ENCODE data around the gene NEAT1. TPM values are rescaled to one million over a fixed set of nuclear protein-coding genes. Genes with fewer than 3 reads are reported as not detected.

The NEAT1 gene
- total and polyA plus RNA-seq, 9 of the 15 experiments (the other 6 are each of a cell fraction or from before 2014, with no cell fraction given) = 20.1 to 389 (median 62.8) TPM

- peak overlapping the region; percentile 70 for H2AFZ ChIP-seq (ENCODE audit: low read depth, low read length)
- WGBS (ENCODE audit: insufficient coverage, low coverage, missing lambda C conversion rate) = 9% methylated on average over 11 of the region's 11 CpGs
- DNase-seq (ENCODE audit: extremely low read depth in 1 of 4, low spot score in 3 of 4) (peak in 1 of 4 experiments; percentile 74), FAIRE-seq (peak; percentile 76), ATAC-seq (peak; percentile 37)
- intact Hi-C loops (cut with micrococcal nuclease) = no loop called here
- H3K9me3 ChIP-seq (replicated peaks; ENCODE audit: control insufficient read depth, insufficient read depth, low read depth, low read length) = no peaks in the 10 kb centered on the region
- H3K79me2 ChIP-seq (ENCODE audit: control insufficient read depth, insufficient read depth, low read length) = peaks cover 62% of the 10 kb centered on the region
- peaks cover 9% of the 10 kb centered on the region; the same call in 1 of the 3 replicates for H3K36me3 ChIP-seq (ENCODE audit: control insufficient read depth, insufficient read depth, low read length)
- no peaks in the 10 kb centered on the region for H4K20me1 ChIP-seq (replicated peaks; ENCODE audit: control insufficient read depth, insufficient read depth, low read length)
- no peaks in the 10 kb centered on the region for H3K27me3 ChIP-seq (ENCODE audit: control insufficient read depth in 2 of 2, insufficient read depth in 2 of 2, low read length in 2 of 2)
- H3K4me3 ChIP-seq = peak overlapping the region; percentile 93
- H3K27ac ChIP-seq (ENCODE audit: extremely low read depth, low read depth, low read length) = peak overlapping the region; percentile 99
- H3K9me1 ChIP-seq (ENCODE audit: control insufficient read depth, insufficient read depth, low read length) = no peaks in the 10 kb centered on the region
- ChIA-PET CTCF (ENCODE audit: low intra/inter-chr PET ratio) (no interaction called here), POLR2A (interaction anchor here (0.6 to 26.0 kb wide), 15 partner anchors 10 to 483 kb away, joined by 3 to 2118 read pairs (median 4); partner anchors contain the start of genes MALAT1 and NEAT1)
- peaks cover 39 to 62% of the 10 kb centered on the region in 2 experiments for H3K4me1 ChIP-seq (replicated peaks in 1 of 2; ENCODE audit: control insufficient read depth in 2 of 2, insufficient read depth in 2 of 2, low read length in 2 of 2)
- peak overlapping the region; percentile 98 for H3K4me2 ChIP-seq (ENCODE audit: insufficient read depth, low read length)
- H3K9ac ChIP-seq (ENCODE audit: insufficient read depth in 1 of 2, low read depth in 2 of 2, low read length in 2 of 2) = peak overlapping the region; percentile 90 to 100
- TSS peak; percentile 83 for BruUV-seq (replicated peaks)
- in situ Hi-C loops (cut with MboI) = no loop called here
- no peak for TF ChIP-seq MLX (CRISPR knock-in tag; conservative IDR thresholded peaks at IDR 0.05)
- no peak for TF ChIP-seq HMG20A (CRISPR knock-in tag; conservative IDR thresholded peaks at IDR 0.05)
- no peak for TF ChIP-seq ZNF324 (CRISPR knock-in tag; IDR thresholded peaks at IDR 0.05)
- TF ChIP-seq ZNF77 (CRISPR knock-in tag; IDR thresholded peaks at IDR 0.05) = no peak
- TF ChIP-seq ZKSCAN8 (CRISPR knock-in tag; IDR thresholded peaks at IDR 0.05) = 0 out of 2 replicates have a peak, but pooled peaks have one; percentile 78
- TF ChIP-seq MTA2 (IDR thresholded peaks at IDR 0.05; ENCODE audit: low read depth) = no peak
- peak; percentile 96 for TF ChIP-seq ZFP36 (IDR thresholded peaks at IDR 0.05; ENCODE audit: low read depth, low read length, partially characterized antibody)
- TF ChIP-seq ZNF274 (IDR thresholded peaks at IDR 0.05; ENCODE audit: borderline replicate concordance, low read depth, low read length) = no peak
- 0 out of 2 replicates have a peak, but pooled peaks have one; percentile 14 for TF ChIP-seq JUND (IDR thresholded peaks at IDR 0.05; ENCODE audit: borderline replicate concordance, low read depth, low read length)
- TF ChIP-seq JUND (tag; IDR thresholded peaks at IDR 0.05; ENCODE audit: borderline replicate concordance, low read depth, low read length) = no peak; the same call in 2 of the 3 replicates
- no peak for TF ChIP-seq CBFA2T2 (conservative IDR thresholded peaks at IDR 0.05)
- TF ChIP-seq, protein P1, sequence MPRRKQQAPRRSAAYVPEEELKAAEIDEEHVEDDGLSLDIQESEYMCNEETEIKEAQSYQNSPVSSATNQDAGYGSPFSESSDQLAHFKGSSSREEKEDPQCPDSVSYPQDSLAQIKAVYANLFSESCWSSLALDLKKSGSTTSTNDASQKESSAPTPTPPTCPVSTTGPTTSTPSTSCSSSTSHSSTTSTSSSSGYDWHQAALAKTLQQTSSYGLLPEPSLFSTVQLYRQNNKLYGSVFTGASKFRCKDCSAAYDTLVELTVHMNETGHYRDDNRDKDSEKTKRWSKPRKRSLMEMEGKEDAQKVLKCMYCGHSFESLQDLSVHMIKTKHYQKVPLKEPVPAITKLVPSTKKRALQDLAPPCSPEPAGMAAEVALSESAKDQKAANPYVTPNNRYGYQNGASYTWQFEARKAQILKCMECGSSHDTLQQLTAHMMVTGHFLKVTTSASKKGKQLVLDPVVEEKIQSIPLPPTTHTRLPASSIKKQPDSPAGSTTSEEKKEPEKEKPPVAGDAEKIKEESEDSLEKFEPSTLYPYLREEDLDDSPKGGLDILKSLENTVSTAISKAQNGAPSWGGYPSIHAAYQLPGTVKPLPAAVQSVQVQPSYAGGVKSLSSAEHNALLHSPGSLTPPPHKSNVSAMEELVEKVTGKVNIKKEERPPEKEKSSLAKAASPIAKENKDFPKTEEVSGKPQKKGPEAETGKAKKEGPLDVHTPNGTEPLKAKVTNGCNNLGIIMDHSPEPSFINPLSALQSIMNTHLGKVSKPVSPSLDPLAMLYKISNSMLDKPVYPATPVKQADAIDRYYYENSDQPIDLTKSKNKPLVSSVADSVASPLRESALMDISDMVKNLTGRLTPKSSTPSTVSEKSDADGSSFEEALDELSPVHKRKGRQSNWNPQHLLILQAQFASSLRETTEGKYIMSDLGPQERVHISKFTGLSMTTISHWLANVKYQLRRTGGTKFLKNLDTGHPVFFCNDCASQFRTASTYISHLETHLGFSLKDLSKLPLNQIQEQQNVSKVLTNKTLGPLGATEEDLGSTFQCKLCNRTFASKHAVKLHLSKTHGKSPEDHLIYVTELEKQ (CRISPR knock-in tag; IDR thresholded peaks at IDR 0.05) = no peak
- TF ChIP-seq MCM2 (IDR thresholded peaks at IDR 0.05; ENCODE audit: low read depth) = no peak
- no peak for TF ChIP-seq DACH1 (IDR thresholded peaks at IDR 0.05; ENCODE audit: partially characterized antibody)
- TF ChIP-seq, protein P2, sequence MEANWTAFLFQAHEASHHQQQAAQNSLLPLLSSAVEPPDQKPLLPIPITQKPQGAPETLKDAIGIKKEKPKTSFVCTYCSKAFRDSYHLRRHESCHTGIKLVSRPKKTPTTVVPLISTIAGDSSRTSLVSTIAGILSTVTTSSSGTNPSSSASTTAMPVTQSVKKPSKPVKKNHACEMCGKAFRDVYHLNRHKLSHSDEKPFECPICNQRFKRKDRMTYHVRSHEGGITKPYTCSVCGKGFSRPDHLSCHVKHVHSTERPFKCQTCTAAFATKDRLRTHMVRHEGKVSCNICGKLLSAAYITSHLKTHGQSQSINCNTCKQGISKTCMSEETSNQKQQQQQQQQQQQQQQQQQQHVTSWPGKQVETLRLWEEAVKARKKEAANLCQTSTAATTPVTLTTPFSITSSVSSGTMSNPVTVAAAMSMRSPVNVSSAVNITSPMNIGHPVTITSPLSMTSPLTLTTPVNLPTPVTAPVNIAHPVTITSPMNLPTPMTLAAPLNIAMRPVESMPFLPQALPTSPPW (CRISPR knock-in tag; IDR thresholded peaks at IDR 0.05) = no peak; the same call in 1 of the 2 replicates
- no peak for TF ChIP-seq TCF7L2 (IDR thresholded peaks at IDR 0.05; ENCODE audit: low read depth, low read length)
These were observed 56.9 kb downstream of the NEAT1 start for GRCh38 chr11:65479184-65480145.

Measured in K562 (cell line).